ENCODE measurements around the gene PFKFB4.

The PFKFB4 gene

GRCh38 chr3:48543271-48543866 is 13.2 kb downstream of the PFKFB4 start:
- Histone ChIP-seq H3K4me1 (ENCODE audit: control insufficient read depth, insufficient read depth, low read length) (no peaks in the 10 kb centered on the region), H3K4me3 (ENCODE audit: low read depth, low read length) (no peak overlapping the region), H3K36me3 (ENCODE audit: control insufficient read depth in 2 of 2, insufficient read depth in 1 of 2, low read length in 2 of 2) (peaks cover 0 to 31% of the 10 kb centered on the region in 2 experiments; a peak in 1 of 3 replicates), H3K9me3 (ENCODE audit: control insufficient read depth, insufficient read depth, low read depth, low read length) (no peaks in the 10 kb centered on the region), H3K27ac (ENCODE audit: extremely low read depth, low read depth, low read length) (no peak overlapping the region)
- CTCF ChIA-PET: interaction anchor here (1.1 kb wide), 1 partner anchor 92 kb away, joined by 4 read pairs; the partner anchor contains the start of gene SLC26A6
- POLR2A ChIA-PET: no interaction called here
- TF ChIP-seq ZNF558 (tag by site-specific recombination; IDR thresholded peaks at IDR 0.05): no peak
- no peak for TF ChIP-seq ZNF423 (tag by site-specific recombination; IDR thresholded peaks at IDR 0.05)

GRCh38 chr3:48538451-48538850 is 18.2 kb downstream of the PFKFB4 start:
- POLR2A ChIA-PET: interaction anchor here (0.6 kb wide), 1 partner anchor 52 kb away, joined by 3 read pairs; no protein-coding TSS in a partner anchor
- Histone ChIP-seq H3K36me3 (ENCODE audit: control insufficient read depth in 2 of 2, insufficient read depth in 1 of 2, low read length in 2 of 2) (peaks cover 0 to 35% of the 10 kb centered on the region in 2 experiments; a peak in 1 of 3 replicates), H3K4me3 (ENCODE audit: low read depth, low read length) (no peak overlapping the region), H3K9me3 (ENCODE audit: control insufficient read depth, insufficient read depth, low read depth, low read length) (no peaks in the 10 kb centered on the region), H3K27ac (ENCODE audit: extremely low read depth, low read depth, low read length) (no peak overlapping the region), H3K4me1 (ENCODE audit: control insufficient read depth, insufficient read depth, low read length) (no peaks in the 10 kb centered on the region)
- no peak for TF ChIP-seq ZBTB11 (tag by site-specific recombination; conservative IDR thresholded peaks at IDR 0.05; ENCODE audit: low read depth)
- no peak for TF ChIP-seq MEIS1 (CRISPR knock-in tag; IDR thresholded peaks at IDR 0.05; ENCODE audit: borderline replicate concordance)
- TF ChIP-seq RBAK (tag by site-specific recombination; IDR thresholded peaks at IDR 0.05): no peak
- TF ChIP-seq ZNF366 (tag by site-specific recombination; conservative IDR thresholded peaks at IDR 0.05): no peak
- no peak for TF ChIP-seq ATF2 (tag by site-specific recombination; IDR thresholded peaks at IDR 0.05; ENCODE audit: low read depth)
- TF ChIP-seq ZNF341 (tag by site-specific recombination; IDR thresholded peaks at IDR 0.05; ENCODE audit: low read depth): no peak
- CTCF ChIA-PET: interaction anchor here (0.6 kb wide), 1 partner anchor 260 kb away, joined by 3 read pairs; no protein-coding TSS in a partner anchor

- TF ChIP-seq ZNF549 (tag by site-specific recombination; IDR thresholded peaks at IDR 0.05) (no peak), PBX3 (CRISPR knock-in tag; IDR thresholded peaks at IDR 0.05) (no peak), ZNF274 (IDR thresholded peaks at IDR 0.05; ENCODE audit: low read length) (no peak), ZNF274 (tag by site-specific recombination; IDR thresholded peaks at IDR 0.05; ENCODE audit: borderline replicate concordance) (no peak), ZNF530 (tag by site-specific recombination; IDR thresholded peaks at IDR 0.05; ENCODE audit: low read depth) (no peak), ZNF248 (tag by site-specific recombination; IDR thresholded peaks at IDR 0.05) (no peak), ZNF37A (tag by site-specific recombination; IDR thresholded peaks at IDR 0.05) (no peak), ZNF184 (tag by site-specific recombination; IDR thresholded peaks at IDR 0.05) (no peak), ZNF610 (tag by site-specific recombination; IDR thresholded peaks at IDR 0.05; ENCODE audit: borderline replicate concordance) (no peak), ZNF621 (tag by site-specific recombination; IDR thresholded peaks at IDR 0.05) (no peak), ZNF529 (tag by site-specific recombination; IDR thresholded peaks at IDR 0.05; ENCODE audit: insufficient replicate concordance) (no peak), ZNF555 (tag by site-specific recombination; conservative IDR thresholded peaks at IDR 0.05) (no peak), ZNF639 (tag by site-specific recombination; IDR thresholded peaks at IDR 0.05) (no peak), ZNF426 (tag by site-specific recombination; IDR thresholded peaks at IDR 0.05) (no peak)
- ChIA-PET CTCF (no interaction called here), POLR2A (no interaction called here)
- H3K4me3 ChIP-seq (ENCODE audit: low read depth, low read length): no peak overlapping the region
- no peaks in the 10 kb centered on the region for H3K4me1 ChIP-seq (ENCODE audit: control insufficient read depth, insufficient read depth, low read length)
- no peak overlapping the region for H3K27ac ChIP-seq (ENCODE audit: extremely low read depth, low read depth, low read length)
- peaks cover 0 to 28% of the 10 kb centered on the region in 2 experiments; a peak in 1 of 3 replicates for H3K36me3 ChIP-seq (ENCODE audit: control insufficient read depth in 2 of 2, insufficient read depth in 1 of 2, low read length in 2 of 2)
- H3K9me3 ChIP-seq (ENCODE audit: control insufficient read depth, insufficient read depth, low read depth, low read length): no peaks in the 10 kb centered on the region
Measured at GRCh38 chr3:48536785-48537184, 19.8 kb downstream of the PFKFB4 start.
